ENCODE results near the gene ACKR2.

DNA sequence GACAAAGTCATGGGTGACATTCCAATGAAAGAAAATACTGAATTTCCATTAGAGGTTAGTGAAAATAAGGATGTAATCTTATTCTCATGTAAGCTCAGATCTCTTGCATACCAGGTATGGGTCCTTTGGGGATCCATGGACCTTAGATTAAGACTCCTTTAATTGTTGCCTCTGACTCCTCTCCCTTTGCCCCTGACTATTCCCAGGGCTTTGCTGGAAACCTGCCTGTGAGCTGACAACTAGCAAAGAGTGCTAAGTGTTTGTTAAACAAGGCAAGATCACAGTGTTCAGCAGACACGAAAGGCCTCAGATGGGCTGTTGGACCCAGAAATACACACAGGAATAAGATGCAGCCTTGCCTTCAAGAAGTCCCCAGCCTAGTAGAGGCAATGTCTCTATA lies 32.1 kb downstream of the ACKR2 start:
- TF ChIP-seq KDM5A (IDR thresholded peaks at IDR 0.05; ENCODE audit: borderline replicate concordance, low read length) (no peak), TEAD3 (CRISPR knock-in tag; optimal IDR thresholded peaks at IDR 0.05; ENCODE audit: borderline replicate concordance) (no peak), ZNF234 (CRISPR knock-in tag; conservative IDR thresholded peaks at IDR 0.05) (no peak), NAIF1 (CRISPR knock-in tag; IDR thresholded peaks at IDR 0.05; ENCODE audit: borderline replicate concordance) (no peak), CTCF (CRISPR knock-in tag; IDR thresholded peaks at IDR 0.05) (no peak), ZNF790 (CRISPR knock-in tag; IDR thresholded peaks at IDR 0.05; ENCODE audit: borderline replicate concordance) (no peak), ZNF17 (CRISPR knock-in tag; IDR thresholded peaks at IDR 0.05) (no peak)
- TF ChIP-seq, protein P1, sequence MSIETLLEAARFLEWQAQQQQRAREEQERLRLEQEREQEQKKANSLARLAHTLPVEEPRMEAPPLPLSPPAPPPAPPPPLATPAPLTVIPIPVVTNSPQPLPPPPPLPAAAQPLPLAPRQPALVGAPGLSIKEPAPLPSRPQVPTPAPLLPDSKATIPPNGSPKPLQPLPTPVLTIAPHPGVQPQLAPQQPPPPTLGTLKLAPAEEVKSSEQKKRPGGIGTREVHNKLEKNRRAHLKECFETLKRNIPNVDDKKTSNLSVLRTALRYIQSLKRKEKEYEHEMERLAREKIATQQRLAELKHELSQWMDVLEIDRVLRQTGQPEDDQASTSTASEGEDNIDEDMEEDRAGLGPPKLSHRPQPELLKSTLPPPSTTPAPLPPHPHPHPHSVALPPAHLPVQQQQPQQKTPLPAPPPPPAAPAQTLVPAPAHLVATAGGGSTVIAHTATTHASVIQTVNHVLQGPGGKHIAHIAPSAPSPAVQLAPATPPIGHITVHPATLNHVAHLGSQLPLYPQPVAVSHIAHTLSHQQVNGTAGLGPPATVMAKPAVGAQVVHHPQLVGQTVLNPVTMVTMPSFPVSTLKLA (IDR thresholded peaks at IDR 0.05): no peak
